Urothelium cell line (cell line): ENCODE measurements around the gene TOLLIP.
"Not testable (repeated sequence)": the region's sequence is repeated elsewhere in the genome, so short reads cannot be mapped to it uniquely, and the experiment has no call there.

Experiments
- DNase-seq: peaks from one replicate; pipeline ENCODE4 v3.0.0; 2011; ENCODE audit warnings: low spot score, mixed read lengths
- FAIRE-seq: peaks from 2 replicates; lab custom pipeline; 2011; peaks lifted over from hg19 to GRCh38; lab: Jason Lieb, UNC

Gene TOLLIP

DNA sequence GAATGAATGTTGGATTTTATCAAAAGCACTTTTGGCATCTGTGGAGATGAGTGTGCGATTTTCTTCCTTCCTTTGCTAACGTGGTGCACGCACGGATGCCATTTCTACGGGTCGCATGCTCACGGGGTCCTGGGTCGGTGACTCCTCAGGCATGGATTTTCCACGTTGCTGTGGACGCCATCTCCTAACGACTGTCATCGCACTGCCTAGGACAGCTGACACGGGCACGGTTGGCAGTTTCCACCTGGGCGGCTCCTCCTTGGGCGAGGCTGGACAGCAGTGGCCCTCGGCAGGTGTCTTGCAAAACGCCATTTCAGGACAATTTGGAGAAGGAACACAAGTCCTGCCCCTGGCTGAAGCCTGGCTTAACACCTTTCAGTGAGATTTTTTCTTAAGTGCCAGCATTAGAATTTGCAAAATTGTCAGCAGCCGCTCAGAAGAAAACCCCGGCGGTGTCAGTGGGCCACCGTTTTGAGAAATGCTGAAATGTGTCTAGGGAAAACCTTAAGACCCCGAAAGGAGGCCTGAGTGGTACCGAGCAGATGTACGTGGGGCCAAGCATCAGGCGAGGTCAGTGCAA is 34.7 kb upstream of the TOLLIP start:
- FAIRE-seq (no peak), DNase-seq (no peak)

DNA sequence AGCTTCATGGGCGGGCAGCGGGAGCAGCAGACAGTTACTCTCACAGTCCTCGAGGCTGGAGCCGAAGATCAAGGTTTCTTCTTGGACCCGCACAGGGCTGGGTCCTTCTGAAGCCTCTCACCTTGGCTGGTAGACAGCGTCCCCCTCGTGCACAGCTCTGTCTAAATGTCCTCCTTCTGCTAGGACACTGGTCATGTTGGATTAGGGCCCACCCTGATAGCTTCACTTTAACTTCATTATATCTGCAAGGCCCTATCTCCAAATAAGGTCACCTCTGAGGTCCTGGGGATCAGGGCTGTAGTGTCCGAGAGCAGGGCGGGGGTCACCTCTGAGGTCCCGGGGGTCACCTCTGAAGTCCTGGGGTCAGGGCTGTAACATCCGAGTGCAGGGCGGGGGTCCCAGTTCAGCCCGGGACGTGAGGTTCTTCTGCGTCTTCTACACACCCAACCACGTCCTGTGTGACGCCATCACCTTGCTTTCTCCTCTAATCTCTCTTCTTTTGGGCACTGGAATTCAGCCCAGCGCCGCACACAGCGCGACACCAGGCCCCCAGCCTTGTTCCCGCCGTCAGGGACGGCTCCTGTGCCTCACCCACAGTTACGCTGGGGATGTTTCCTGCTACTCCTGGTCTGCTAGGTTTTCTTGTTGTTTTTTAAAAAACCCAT is 34.1 kb upstream of the TOLLIP start:
- no peak for FAIRE-seq
- no peak for DNase-seq

DNA sequence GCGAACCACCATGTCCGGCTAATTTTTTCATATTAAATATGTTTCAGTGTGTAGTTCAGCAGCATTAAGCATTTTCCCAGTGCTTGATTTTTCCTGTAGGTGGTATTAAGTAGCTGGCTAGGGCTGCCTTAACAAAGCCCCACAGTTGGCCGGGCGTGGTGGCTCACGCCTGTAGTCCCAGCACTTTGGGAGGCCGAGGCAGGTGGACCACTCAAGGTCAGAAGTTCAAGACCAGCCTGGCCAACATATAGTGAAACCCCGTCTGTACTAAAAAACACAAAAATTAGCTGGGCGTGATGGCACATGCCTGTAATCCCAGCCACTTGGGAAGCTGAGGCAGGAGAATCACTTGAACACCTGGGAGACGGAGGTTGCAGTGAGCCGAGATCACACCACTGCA is 33.5 kb upstream of the TOLLIP start:
- DNase-seq (no peak), FAIRE-seq (no peak)

DNA sequence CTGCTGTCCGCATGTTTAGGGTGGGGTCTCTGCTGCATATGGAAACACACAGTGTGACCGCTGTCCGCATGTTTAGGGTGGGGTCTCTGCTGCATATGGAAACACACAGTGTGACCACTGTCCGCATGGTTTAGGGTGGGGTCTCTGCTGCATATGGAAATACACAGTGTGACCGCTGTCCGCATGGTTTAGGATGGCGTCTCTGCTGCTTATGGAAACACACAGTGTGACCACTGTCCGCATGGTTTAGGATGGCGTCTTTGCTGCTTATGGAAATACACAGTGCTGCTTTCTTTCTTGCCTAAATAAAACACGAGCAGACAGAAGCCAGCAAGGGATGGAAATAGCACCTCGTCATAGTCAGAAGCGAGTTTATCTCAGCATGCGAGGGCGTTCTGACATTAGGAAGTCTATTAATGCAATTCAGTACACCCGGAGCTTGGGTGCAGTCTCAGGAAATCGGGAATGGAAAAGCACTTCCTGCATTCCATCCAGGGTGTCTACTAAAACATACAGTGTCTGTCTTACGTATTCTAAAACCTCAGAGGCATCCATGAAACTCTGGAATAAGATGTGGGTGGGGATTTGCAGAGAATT is 32.6 kb upstream of the TOLLIP start:
- FAIRE-seq, result no peak
- DNase-seq, result no peak

DNA sequence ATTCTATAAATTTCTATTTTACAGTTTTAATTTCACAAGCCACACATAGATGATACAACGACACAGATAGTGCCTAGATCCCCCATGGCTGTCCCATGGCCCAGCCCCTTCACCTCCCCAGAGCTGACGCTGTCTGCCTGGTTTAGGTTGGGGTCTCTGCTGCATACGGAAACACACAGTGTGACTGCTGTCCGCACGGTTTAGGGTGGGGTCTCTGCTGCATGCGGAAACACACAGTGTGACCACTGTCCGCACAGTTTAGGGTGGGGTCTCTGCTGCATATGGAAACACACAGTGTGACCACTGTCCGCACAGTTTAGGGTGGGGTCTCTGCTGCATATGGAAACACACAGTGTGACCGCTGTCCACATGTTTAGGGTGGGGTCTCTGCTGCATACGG is 31.8 kb upstream of the TOLLIP start:
- DNase-seq, FAIRE-seq: not testable (repeated sequence)

DNA sequence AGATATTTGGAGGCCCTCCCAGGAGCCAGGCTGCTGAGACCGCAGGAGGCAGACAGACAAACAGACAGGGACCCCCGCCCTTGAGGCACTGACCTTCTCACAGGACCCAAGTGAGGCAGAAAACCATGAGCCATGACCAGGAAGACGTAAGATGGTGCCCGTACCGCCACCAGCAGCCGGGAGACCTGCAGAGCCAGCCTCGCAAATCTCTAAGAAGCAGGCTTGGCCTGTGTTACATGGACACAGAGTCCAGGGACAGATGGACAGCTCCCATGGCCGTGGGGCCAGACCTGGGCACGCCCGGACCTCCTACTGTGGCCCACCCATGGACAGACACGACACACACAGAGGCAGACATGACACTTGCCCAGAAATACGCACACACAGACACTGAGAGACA is 30.7 kb upstream of the TOLLIP start:
- FAIRE-seq (no peak), DNase-seq (no peak)

DNA sequence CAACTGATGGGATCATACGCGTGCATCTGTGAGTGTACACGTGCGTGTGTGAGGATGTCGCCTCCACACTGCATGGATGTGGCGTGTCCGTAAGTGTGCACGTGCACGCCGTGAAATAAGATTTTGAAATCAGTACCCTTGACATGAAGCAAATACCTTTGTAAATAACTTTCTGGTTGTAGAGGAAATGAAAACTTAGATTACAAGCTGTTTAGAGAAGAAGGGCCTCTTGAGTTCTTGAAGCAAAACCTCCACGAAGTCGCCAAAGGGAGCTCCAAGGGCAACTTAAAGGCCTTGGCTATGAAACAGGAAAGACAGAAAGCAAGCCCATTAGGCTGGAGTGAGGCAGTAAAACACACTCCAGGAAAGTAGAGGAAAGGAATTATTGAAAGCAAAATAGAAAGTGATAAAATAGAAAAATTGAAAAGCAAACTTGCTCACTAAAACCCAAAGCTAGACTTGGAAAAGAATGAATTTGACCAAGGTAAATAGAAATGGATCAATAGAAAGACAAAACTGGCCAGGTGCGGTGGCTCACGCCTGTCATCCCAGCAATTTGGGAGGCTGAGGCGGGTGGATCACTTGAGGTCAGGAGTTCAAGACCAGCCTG is 29.7 kb upstream of the TOLLIP start:
- FAIRE-seq (no peak), DNase-seq (no peak)

DNA sequence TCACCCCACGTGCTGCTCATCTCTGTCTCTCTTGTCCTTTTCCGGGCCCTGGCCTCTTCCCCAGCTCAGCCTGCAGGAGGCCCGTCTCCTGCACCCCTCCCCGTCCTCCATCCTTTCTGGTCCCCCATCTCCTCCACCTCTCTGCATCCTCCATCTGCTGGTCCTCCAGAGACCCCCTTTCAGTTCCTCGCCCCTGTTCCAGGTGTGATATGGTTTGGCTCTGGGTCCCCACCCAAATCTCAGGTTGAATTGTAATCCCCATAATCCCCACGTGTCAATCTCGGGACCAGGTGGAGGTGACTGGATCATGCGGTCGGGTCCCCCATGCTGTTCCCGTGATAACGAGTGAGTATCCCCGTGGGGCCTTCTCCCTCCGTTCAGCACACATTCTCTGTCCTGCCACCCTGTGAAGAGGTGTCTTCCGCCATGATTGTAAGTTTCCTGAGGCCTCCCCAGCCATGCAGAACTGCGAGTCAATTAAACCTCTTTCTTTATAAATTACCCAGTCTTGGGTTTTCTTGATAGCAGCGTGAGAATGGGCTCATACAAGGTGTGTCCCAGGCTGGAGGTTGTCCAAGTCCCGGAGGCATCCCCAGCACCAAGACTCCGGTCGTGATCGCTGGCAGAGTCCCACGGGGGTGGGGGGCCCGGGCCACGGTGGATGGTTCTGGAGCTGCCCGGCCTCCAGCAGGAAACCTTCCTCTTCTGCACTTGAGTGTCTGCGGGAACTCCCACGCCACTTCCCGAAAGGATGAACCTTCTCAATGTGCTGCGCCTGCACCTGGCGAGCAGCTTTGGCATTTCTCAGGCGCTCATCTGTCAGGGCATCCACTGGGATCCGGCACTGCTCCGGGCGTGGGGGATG is 29.0 kb upstream of the TOLLIP start:
- FAIRE-seq (no peak), DNase-seq (no peak)

DNA sequence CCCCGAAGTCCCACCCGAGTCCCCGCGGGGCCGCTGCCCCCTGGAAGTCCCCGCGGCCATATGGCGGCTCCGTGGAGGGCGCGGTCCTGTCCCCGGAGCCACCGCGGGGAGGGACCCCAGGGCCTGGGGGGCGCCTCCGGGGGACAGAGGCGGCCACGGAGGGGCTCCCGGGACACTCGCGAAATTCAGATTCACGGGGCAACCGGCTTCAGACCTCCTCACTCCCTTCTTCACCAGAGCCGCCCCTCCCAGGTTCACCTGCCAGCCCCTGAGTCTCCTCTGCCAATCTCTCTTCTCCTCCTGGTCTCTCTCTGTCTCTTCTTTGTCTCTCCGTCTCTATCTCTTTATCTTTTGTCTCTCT is 28.2 kb upstream of the TOLLIP start:
- DNase-seq, result no peak
- no peak for FAIRE-seq

DNA sequence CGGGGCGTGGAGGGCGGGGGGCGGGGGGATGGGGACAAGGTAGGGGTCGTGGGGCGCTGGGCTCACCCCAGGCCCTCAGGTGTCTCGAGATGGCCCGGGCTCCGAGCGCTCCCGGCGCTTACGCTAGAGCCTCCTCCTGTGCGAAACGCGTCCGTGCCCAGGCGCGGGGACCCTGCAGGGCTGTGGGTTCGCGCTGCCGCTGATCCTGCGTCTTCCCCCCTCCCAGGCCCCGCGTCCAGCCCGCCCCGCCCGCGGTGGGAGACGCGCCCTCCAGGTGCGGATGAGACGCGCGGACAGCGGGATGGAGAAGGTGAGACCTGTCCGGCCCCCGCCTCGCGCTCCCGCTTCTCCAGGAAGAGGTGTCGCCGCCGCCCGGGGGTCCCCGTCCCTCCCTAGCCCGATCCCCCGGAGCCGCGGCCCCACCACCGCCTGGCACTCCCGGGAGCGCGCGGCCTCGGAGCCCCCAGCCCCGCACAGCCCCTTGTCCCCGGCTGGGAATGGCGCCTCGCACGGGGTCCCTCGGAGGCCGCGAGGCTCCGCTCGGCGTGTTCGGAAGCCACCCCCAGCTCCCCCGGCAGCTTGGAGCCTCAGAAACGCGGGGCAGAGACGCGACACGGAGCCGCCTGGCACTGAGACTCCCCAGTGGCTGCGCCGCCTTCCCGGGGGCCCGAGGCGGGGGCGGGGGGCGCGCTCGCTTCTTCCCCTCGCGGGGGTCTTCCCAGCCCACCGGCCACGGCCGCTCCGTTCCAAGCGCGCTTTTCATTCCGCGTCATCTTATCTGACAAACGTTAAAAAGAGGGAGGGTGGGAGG is 27.6 kb upstream of the TOLLIP start:
- no peak for DNase-seq
- no peak for FAIRE-seq

DNA sequence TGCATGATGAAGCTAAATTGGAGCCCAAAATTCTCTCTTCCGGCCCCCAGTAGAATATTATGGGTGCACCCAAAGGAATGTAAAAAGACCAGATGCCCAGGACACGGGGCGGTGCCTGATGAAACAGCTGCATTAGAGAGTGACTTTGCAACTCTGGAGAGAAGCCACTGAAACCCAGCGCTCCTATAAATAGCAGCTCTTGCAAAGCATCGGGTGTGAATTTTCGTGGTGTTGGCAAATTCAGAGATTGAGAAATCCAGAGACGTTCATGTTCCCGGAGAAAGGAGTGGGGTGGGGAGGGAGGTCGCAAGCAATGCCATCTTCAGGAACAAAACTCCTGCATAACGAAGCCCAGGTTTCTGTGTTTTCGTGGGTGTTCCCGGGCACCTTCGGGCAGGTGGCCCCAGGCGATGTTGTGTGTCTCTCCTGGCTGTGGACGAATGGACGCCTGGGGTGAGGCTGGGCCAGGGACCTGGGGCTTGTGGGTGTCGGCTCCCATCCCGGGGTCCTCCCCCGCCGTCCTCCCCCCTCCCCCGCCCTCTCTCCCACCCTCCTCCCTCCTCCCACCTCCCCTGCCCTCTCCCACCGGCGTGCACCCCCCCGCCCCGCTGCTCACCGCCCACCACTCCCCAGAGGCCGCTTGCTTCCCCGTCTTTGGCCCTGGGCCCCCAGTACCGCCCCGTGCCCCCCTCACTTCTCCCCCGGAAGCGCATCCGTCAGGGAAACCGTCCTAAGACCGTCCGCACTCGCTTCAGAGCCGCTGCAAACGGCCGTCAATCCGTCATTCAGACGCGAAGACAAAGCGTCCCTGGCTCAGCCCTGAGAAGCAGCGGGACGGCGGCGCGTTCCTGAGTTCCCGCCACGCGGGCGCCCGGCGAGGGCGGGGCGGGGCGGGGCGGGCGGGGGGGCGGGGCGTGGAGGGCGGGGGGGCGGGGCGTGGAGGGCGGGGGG is 26.7 kb upstream of the TOLLIP start:
- FAIRE-seq, result no peak
- DNase-seq, result peak; percentile 65

DNA sequence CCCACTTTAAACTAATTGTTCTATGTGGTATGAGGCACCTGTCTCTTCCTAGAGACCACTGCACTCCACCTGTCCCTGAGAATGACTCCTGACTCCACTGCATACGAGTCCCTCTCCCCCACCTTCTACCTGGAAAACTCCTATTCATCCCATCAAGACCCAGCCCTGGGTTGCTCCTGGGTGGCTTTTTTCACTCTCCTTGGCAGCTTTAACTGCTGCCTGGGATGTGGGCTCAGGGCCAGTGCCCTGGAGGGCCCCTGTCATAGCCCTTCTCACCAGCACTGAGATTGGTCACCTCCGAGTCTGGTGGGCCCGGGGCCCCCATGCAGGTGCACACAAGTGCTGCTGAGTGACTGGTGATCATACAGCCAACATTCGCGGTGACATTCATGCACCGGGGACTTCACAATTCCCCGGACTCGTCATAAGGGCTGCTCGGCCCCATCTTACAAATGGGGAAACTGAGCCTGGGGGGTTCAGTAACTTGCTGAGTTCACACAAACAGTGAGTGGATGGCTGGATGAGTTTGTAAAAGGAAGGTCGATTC is 25.9 kb upstream of the TOLLIP start:
- FAIRE-seq, result no peak
- DNase-seq, result no peak

DNA sequence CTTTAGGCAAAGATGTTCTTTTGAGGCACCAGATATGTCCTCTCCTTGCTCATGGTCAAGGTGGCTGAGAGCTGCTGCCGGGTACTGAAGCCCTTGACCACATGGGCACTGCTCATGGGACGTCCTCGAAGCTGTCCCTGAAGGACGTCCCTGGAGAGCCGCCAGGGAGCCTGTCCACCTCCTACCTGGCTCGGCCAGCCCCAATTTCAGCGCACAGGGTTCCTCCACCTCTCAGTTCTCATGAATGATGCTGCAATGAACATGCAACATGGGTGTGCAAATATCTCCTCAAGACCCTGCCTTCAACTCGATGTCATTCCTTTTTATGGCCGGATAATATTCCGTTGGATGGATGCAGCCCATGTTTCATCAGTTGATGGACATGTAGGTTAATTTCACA is 24.4 kb upstream of the TOLLIP start:
- no peak for FAIRE-seq

DNA sequence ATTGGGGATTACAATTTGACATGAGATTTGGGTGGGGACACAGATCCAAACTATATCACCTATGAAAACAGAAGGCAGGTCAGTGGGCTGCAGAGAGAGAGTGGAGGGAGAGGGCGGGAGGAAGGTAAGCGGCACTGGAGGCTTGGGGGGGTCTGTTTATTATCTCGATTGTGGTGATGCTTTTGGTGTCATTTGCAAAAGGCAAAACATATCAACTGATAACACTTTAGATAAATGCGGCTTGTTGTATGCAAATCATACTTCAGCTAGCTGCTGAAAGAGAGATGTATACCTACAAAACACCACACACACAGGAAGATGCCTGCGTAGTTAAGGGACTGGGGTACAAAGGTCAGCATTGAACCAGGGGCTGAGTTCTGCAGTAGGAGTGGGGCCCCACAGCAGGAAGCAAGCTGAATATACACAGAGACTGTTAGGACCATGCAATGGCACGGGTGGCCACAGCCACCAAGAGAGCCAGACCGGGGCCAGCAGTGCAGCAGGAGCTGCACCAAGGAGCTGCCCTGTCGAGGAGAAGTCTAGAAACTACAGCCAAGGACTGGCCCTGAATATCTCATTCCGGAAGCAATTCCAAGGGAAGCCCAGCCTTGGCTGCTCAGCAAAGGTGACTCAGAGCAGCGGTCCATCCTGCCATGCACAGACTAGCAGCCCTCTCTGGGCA is 23.8 kb upstream of the TOLLIP start:
- no peak for FAIRE-seq
- DNase-seq, result no peak

More for the DNA sequence above, 24.4 kb upstream of the TOLLIP start:
- no peak for DNase-seq

DNA sequence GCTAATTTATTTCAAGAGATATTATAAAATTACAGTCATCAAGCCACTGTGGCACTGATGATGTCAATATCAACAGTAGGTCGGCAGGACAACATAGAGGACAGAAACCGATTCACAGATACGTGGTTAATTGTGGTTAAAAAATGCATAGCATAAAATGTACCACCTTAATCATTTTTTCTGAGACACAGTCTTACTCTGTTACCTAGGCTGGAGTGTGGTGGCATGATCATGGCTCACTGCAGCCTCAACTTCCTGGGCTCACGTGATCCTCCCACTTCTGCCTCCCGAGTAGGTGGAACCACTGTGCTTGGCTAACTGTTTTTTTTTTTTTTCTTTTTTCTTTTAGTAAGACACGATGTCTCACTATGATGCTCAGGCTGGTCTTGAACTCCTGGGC is 21.0 kb upstream of the TOLLIP start:
- no peak for FAIRE-seq
- no peak for DNase-seq

DNA sequence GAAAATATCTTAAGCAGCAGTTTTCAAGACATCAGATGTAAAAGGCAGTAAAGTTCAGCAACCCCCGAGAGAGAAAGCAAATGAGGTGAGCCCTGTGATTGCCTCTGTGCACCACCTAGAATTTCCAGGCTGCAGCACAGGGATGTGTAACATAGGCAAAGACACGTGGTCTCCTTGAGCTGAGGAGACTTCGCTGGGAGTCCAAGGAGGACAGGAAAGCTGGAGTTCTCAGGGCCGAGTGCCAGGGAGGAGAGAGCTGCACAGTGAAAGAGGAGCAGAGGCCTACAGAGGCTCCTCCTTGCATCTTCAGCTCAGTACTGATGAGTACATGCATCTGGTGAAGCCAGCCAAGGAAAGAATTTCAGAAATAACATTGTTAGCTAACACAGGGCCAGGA is 17.6 kb upstream of the TOLLIP start:
- FAIRE-seq, result no peak
- no peak for DNase-seq

DNA sequence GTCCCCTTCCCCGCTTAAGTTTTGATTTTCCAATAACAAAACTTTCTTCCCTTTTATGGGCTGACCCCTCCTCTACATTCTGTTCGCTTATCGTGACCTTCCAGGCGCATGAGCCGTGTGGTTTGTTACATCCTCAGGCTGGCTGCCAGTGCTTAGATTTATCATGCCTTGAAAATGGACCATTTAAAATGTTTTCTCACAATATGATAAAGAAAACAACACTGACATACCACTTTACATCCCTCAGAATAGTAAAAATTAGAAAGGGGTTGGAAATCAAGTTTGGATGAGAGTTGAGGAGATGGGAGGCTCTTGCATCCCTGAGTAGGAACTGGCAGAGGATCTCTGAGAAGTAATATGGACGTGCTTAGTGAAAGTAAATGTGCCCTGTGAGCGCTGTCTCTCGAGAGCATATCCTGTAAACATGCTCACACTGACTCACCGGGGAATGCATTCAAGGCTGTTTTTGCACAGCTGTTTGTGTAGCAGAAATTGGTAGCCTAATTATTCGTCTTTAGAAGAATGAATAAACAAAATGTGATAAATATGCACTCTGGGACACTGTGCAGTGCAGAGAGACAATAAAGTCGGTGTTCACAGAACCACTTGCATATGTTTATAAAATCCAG is 17.1 kb upstream of the TOLLIP start:
- DNase-seq, result no peak

DNA sequence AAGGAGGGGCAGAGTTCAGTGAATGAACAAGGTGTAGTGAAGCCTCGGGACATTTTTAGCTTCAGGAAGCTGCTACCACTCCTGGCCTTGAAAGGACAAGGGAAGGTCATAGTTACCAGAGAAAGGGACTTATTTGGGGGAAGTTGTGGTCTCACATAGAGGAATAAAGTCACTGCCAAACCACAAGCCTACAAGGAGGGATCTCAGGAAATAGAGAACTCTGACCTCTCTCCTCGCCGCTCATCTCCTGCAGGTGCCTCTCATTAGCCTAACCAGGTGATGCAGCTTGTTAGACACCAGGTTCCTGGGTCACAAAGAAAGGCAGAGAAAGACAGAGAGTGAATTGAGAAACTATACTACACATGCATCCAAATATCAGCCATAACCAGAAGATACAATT is 14.3 kb upstream of the TOLLIP start:
- DNase-seq, result no peak
- no peak for FAIRE-seq

More for the DNA sequence above, 17.1 kb upstream of the TOLLIP start:
- no peak for FAIRE-seq
